Stimulated activated naive B cell treated with anti-CD40 and anti-IgM and Interleukin-4, amounts not matched to agents 10 μg/mL and 1 μg/mL and 100 μg/mL, for 72 hours (primary cell): ENCODE data around the gene HNF4A.

Experiments used
- ATAC-seq, 2 donors: fragments of 150-1000 bp; cut with Tn5 transposase; replicated peaks; 2 replicates each; pipeline ENCODE4 v1.10.0; 2021; ENCODE audit warnings: moderate library complexity in 1 of 2
- DNase-seq: peaks from one replicate; pipeline ENCODE4 v3.0.0; 2021
- H3K27ac Mint-ChIP-seq: one replicate; pipeline ENCODE4 v1.8.0; 2022; ENCODE audit warnings: mild to moderate bottlenecking, mixed read lengths
- H3K27me3 Mint-ChIP-seq, 2 donors: one replicate each; pipeline ENCODE4 v1.8.0; 2022; ENCODE audit warnings: mixed read lengths in 2 of 2
- H3K36me3 Mint-ChIP-seq, 2 donors: one replicate each; pipeline ENCODE4 v1.8.0; 2022; ENCODE audit warnings: mixed read lengths in 2 of 2, mild to moderate bottlenecking in 1 of 2
- H3K4me1 Mint-ChIP-seq, 2 donors: one replicate each; pipeline ENCODE4 v1.8.0; 2022; ENCODE audit warnings: mixed read lengths in 2 of 2, mild to moderate bottlenecking in 1 of 2
- H3K4me3 Mint-ChIP-seq, 2 donors: one replicate each; pipeline ENCODE4 v1.8.0; 2022; ENCODE audit warnings: mild to moderate bottlenecking in 2 of 2, mixed read lengths in 2 of 2, moderate library complexity in 1 of 2
- H3K9me3 Mint-ChIP-seq, 2 donors: one replicate each; pipeline ENCODE4 v1.8.0; 2022; ENCODE audit warnings: mixed read lengths in 2 of 2, mild to moderate bottlenecking in 1 of 2

The HNF4A gene

DNA sequence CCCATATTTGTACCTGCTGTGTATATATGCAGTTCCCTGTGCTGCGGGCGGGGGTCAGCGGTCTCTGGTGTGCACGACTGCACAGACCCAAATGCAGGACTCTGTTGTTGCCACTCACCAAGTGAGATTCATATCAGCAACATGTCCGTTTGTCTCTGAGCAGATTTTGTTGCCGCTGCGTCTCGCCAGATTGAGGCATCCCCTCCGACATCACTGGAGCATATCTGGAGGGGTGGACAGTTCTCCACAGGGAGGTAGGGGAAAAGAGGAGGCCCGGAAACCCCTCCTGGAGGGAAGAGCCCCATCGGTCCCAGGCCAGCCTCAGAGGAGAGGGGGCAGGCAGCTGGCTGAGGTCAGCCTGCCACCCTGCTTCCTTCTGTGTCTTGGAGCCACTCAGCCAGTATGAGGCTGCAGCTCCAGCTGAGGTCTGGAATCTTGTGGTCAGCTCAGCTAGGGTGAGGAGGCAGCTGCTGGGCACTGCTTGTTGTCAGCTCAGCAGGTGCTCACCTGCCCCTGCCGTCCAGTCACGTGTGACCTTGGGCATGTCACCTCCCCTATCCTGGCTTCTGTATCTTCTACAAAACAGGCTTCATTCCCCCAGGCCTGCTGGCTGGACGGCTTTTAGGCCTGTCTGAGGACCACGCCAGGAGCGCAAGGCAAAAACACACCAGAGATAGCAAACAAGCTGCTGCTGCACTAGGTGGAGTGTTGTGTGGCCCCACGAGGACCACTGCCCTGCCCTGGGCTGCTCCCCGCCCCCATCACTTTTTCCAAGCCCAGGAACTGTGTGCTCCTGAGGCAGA is 47.1 kb downstream of the HNF4A start:
- H3K27ac Mint-ChIP-seq, result no peak overlapping the region
- no peak overlapping the region for H3K4me3 Mint-ChIP-seq
- DNase-seq, result no peak
- no peaks in the 10 kb centered on the region for H3K36me3 Mint-ChIP-seq
- ATAC-seq, result no peak
- H3K9me3 Mint-ChIP-seq, result no peaks in the 10 kb centered on the region
- no peaks in the 10 kb centered on the region for H3K4me1 Mint-ChIP-seq
- H3K27me3 Mint-ChIP-seq, result peaks cover 28 to 31% of the 10 kb centered on the region in 2 donors

GRCh38 chr20:44403194-44404112 is 48.0 kb downstream of the HNF4A start:
- no peak for DNase-seq
- ATAC-seq, result no peak
- Mint-ChIP-seq H3K9me3 (no peaks in the 10 kb centered on the region), H3K27me3 (peaks cover 25 to 27% of the 10 kb centered on the region in 2 donors), H3K4me3 (no peak overlapping the region), H3K36me3 (no peaks in the 10 kb centered on the region), H3K27ac (no peak overlapping the region), H3K4me1 (no peaks in the 10 kb centered on the region)

GRCh38 chr20:44404204-44405181 is 49.0 kb downstream of the HNF4A start:
- ATAC-seq, result no peak
- Mint-ChIP-seq H3K36me3 (no peaks in the 10 kb centered on the region), H3K4me3 (no peak overlapping the region), H3K4me1 (no peaks in the 10 kb centered on the region), H3K9me3 (no peaks in the 10 kb centered on the region), H3K27ac (no peak overlapping the region), H3K27me3 (peaks cover 21 to 24% of the 10 kb centered on the region in 2 donors)
- no peak for DNase-seq

DNA sequence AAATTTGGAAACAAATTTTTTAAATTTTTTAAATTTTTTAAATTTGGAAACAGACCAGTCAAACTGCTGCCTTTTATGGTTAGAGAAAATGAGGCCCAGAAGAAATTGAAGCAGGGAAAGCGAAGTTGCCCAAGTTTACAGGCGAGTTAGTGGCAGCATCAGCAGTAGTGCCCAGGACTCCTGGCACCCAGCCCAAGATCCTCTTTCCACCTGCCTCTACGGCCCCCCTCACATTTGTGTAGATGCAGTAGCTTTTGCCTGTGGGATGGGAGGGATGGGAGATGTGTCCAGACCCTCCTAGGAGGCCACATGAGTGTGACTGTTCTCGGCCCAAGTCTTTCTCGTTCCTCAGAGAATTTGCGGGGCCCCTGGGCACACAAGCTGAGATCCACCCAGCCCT is 49.8 kb downstream of the HNF4A start:
- no peak for DNase-seq
- Mint-ChIP-seq H3K36me3 (no peaks in the 10 kb centered on the region), H3K4me3 (no peak overlapping the region), H3K27ac (no peak overlapping the region), H3K9me3 (no peaks in the 10 kb centered on the region), H3K27me3 (peaks cover 13 to 16% of the 10 kb centered on the region in 2 donors), H3K4me1 (no peaks in the 10 kb centered on the region)
- no peak for ATAC-seq

GRCh38 chr20:44405785-44406571 is 50.5 kb downstream of the HNF4A start:
- Mint-ChIP-seq H3K9me3 (no peaks in the 10 kb centered on the region), H3K27me3 (peaks cover 10 to 12% of the 10 kb centered on the region in 2 donors), H3K27ac (no peak overlapping the region), H3K4me3 (no peak overlapping the region), H3K36me3 (no peaks in the 10 kb centered on the region), H3K4me1 (no peaks in the 10 kb centered on the region)
- DNase-seq (no peak), ATAC-seq (no peak)

DNA sequence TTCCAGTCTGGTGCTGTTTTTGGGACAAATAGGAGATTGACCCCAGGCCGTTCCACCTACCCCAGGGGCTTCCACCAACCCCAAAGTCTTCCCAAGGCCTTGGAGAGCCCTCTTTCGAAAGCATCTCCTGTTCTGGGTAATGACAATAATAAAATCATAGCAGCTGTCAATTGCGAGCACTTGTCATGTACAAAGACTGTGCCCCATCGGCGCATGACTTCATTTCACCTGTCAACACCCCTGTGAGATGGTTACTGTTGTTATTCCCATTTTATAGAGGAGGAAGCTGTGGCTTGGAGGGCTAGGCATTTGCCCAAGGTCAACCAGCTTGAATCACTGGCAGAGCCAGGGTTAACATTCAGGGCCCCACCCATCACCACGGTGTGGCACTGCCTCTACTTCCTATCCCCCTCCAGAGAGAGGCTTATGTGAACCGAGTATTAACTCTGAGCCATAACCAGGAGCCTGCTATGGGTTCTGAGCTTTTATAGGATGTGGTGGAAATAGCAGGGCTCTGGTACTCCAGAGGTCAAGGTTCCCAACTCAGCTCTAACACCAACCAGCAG is 51.2 kb downstream of the HNF4A start:
- Mint-ChIP-seq H3K27ac (no peak overlapping the region), H3K27me3 (peaks cover 6 to 13% of the 10 kb centered on the region in 2 donors), H3K4me1 (no peaks in the 10 kb centered on the region), H3K9me3 (no peaks in the 10 kb centered on the region), H3K36me3 (no peaks in the 10 kb centered on the region), H3K4me3 (no peak overlapping the region)
- ATAC-seq (no peak), DNase-seq (no peak)

DNA sequence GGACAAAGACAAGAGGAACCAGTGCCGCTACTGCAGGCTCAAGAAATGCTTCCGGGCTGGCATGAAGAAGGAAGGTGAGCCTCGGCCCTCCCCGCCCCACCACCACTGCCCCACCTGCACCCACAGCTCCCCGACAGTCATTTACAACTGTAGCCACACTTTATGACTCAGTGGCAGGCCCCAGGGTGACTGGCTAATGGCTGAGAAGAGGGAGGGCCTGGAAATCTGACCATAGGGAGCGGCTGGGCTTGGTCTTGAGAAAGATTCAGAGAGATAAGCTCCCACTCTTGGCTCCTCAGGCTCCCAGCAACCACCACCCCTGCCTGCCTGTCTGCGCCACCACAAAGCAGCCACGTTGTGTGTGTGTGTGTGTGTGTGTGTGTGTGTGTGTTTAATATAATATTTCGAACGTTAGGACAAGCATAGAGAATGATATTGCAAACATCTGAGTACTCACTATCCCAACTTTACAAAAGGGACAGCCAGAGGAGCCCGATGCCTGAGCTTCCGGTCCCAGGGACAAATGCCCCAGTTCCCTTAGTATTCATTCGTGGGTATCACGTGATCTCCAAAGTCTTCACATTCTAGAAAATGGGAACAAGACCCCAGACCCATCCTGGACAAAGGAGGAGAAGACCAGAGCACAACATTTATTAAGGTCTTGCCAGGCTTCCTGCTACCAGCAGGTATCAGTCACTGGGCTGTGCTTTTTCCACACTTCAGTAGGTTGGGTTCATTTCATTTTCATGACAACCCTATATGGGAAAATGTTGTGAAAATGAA is 52.1 kb downstream of the HNF4A start:
- no peaks in the 10 kb centered on the region for H3K9me3 Mint-ChIP-seq
- H3K27me3 Mint-ChIP-seq, result peaks cover 11 to 15% of the 10 kb centered on the region in 2 donors
- no peak overlapping the region for H3K27ac Mint-ChIP-seq
- DNase-seq, result no peak
- H3K4me1 Mint-ChIP-seq, result no peaks in the 10 kb centered on the region
- no peaks in the 10 kb centered on the region for H3K36me3 Mint-ChIP-seq
- H3K4me3 Mint-ChIP-seq, result no peak overlapping the region
- no peak for ATAC-seq

- Mint-ChIP-seq H3K4me1 (no peaks in the 10 kb centered on the region), H3K36me3 (no peaks in the 10 kb centered on the region), H3K9me3 (no peaks in the 10 kb centered on the region), H3K27me3 (peaks cover 22% of the 10 kb centered on the region in 2 donors), H3K4me3 (no peak overlapping the region), H3K27ac (no peak overlapping the region)
- ATAC-seq, result no peak
- no peak for DNase-seq
These were observed 53.7 kb downstream of the HNF4A start for GRCh38 chr20:44409132-44409600.

DNA sequence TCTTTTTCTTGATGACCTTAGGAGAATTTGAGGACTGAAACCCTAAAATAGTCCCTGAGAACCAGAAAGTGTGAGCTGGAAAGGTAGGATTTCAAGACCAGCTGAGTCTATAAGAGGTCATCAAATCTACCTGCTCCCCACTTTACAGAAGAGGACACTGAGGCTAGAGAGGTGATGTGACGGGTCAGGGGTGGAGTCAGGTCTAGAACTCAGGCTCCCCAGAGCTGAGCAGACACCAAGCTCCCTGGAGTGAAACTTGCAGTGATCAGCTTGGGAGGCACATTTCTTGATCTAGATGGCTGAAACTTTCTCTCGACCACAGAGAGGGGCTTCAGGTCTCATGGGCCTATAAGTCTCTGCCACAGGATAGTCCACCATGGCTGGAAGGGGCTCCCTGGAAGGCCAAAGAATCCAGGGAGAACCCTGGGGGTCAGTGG is 55.1 kb downstream of the HNF4A start:
- no peaks in the 10 kb centered on the region for H3K9me3 Mint-ChIP-seq
- peaks cover 24 to 26% of the 10 kb centered on the region in 2 donors for H3K27me3 Mint-ChIP-seq
- no peak overlapping the region for H3K4me3 Mint-ChIP-seq
- no peaks in the 10 kb centered on the region for H3K36me3 Mint-ChIP-seq
- ATAC-seq, result no peak
- no peak overlapping the region for H3K27ac Mint-ChIP-seq
- no peak for DNase-seq
- no peaks in the 10 kb centered on the region for H3K4me1 Mint-ChIP-seq

GRCh38 chr20:44411020-44411756 is 55.7 kb downstream of the HNF4A start:
- H3K9me3 Mint-ChIP-seq, result no peaks in the 10 kb centered on the region
- H3K27ac Mint-ChIP-seq, result no peak overlapping the region
- no peaks in the 10 kb centered on the region for H3K36me3 Mint-ChIP-seq
- H3K27me3 Mint-ChIP-seq, result peaks cover 29 to 30% of the 10 kb centered on the region in 2 donors
- no peak overlapping the region for H3K4me3 Mint-ChIP-seq
- no peak for DNase-seq
- no peaks in the 10 kb centered on the region for H3K4me1 Mint-ChIP-seq
- ATAC-seq, result no peak

GRCh38 chr20:44411757-44412401 is 56.4 kb downstream of the HNF4A start:
- ATAC-seq (no peak), DNase-seq (no peak)
- Mint-ChIP-seq H3K27ac (no peak overlapping the region), H3K9me3 (no peaks in the 10 kb centered on the region), H3K4me1 (no peaks in the 10 kb centered on the region), H3K27me3 (peaks cover 33 to 36% of the 10 kb centered on the region in 2 donors), H3K36me3 (no peaks in the 10 kb centered on the region), H3K4me3 (no peak overlapping the region)
